Activated CD8-positive, alpha-beta memory T cell treated with anti-CD3 and anti-CD28 coated beads, Interleukin-2, amount 50 U/mL, for 24 hours (primary cell): Measurements from ENCODE around the gene LIN7B.

Experiments used
- DNase-seq: peaks from one replicate; pipeline ENCODE4 v3.0.0-alpha.2; 2020; ENCODE audit errors: extremely low read depth

LIN7B gene

GRCh38 chr19:49165111-49165750 is 51.1 kb downstream of the LIN7B start:
- DNase-seq: no peak

- no peak for DNase-seq
These were observed 51.7 kb downstream of the LIN7B start for GRCh38 chr19:49165865-49166301.

- no peak for DNase-seq
These were observed 53.8 kb downstream of the LIN7B start for GRCh38 chr19:49167857-49168409.
